Measurements from ENCODE around the gene FBXW8. TPM values are rescaled to one million over a fixed set of nuclear protein-coding genes. Genes with fewer than 3 reads are reported as not detected.

FBXW8 gene
- total RNA-seq, 1 experiment from 2014 or later: 20.6 TPM

- intact Hi-C loops (cut with micrococcal nuclease; ENCODE audit: unreplicated experiment): no loop called here
- no peaks in the 10 kb centered on the region for H3K27me3 ChIP-seq (ENCODE audit: insufficient read depth, low read depth)
- H3K27ac ChIP-seq: no peak overlapping the region
- no peaks in the 10 kb centered on the region for H3F3A ChIP-seq (ENCODE audit: insufficient read depth, low read depth)
- no peaks in the 10 kb centered on the region for H3K36me3 ChIP-seq (ENCODE audit: low read depth)
- peaks cover 4% of the 10 kb centered on the region for H4K20me1 ChIP-seq (ENCODE audit: insufficient read depth)
- H3K4me3 ChIP-seq: no peak overlapping the region
- no peak for DNase-seq
- H3K9me3 ChIP-seq (ENCODE audit: insufficient read depth, low read depth): no peaks in the 10 kb centered on the region
- BruUV-seq (replicated peaks): no TSS peak
- H3K4me1 ChIP-seq (replicated peaks; ENCODE audit: insufficient read depth): no peaks in the 10 kb centered on the region
- no peak overlapping the region for H2AFZ ChIP-seq
- no peak overlapping the region for H3K4me2 ChIP-seq
- CTCF ChIA-PET: no interaction called here
- H3K79me2 ChIP-seq (ENCODE audit: low read depth): no peaks in the 10 kb centered on the region
- TF ChIP-seq CTCF (conservative IDR thresholded peaks at IDR 0.05) (no peak), EZH2 (IDR thresholded peaks at IDR 0.05; ENCODE audit: low read depth) (no peak)
- no peaks in the 10 kb centered on the region for H3K9me2 ChIP-seq (ENCODE audit: insufficient read depth)
- POLR2A ChIA-PET (ENCODE audit: unreplicated experiment): no interaction called here
Measured at GRCh38 chr12:117007577-117007976, 96.8 kb downstream of the FBXW8 start.

GRCh38 chr12:117009759-117010158 lies 99.0 kb downstream of the FBXW8 start:
- H3K4me1 ChIP-seq (replicated peaks; ENCODE audit: insufficient read depth): no peaks in the 10 kb centered on the region
- no peak overlapping the region for H3K27ac ChIP-seq
- H3K79me2 ChIP-seq (ENCODE audit: low read depth): no peaks in the 10 kb centered on the region
- ChIA-PET CTCF (no interaction called here), POLR2A (ENCODE audit: unreplicated experiment) (no interaction called here)
- intact Hi-C loops (cut with micrococcal nuclease; ENCODE audit: unreplicated experiment): no loop called here
- no peaks in the 10 kb centered on the region for H3K27me3 ChIP-seq (ENCODE audit: insufficient read depth, low read depth)
- TF ChIP-seq CTCF (conservative IDR thresholded peaks at IDR 0.05): no peak
- TF ChIP-seq EZH2 (IDR thresholded peaks at IDR 0.05; ENCODE audit: low read depth): no peak
- no peaks in the 10 kb centered on the region for H3K36me3 ChIP-seq (ENCODE audit: low read depth)
- no peak overlapping the region for H3K4me3 ChIP-seq
- peaks cover 1% of the 10 kb centered on the region; the same call in 1 of the 2 replicates for H4K20me1 ChIP-seq (ENCODE audit: insufficient read depth)
- no TSS peak for BruUV-seq (replicated peaks)
- no peak for DNase-seq
- H3K9me2 ChIP-seq (ENCODE audit: insufficient read depth): no peaks in the 10 kb centered on the region
- no peaks in the 10 kb centered on the region for H3K9me3 ChIP-seq (ENCODE audit: insufficient read depth, low read depth)
- no peaks in the 10 kb centered on the region for H3F3A ChIP-seq (ENCODE audit: insufficient read depth, low read depth)
- no peak overlapping the region for H3K4me2 ChIP-seq
- H2AFZ ChIP-seq: no peak overlapping the region

GRCh38 chr12:117010693-117011451 lies 100.1 kb downstream of the FBXW8 start:
- CTCF ChIA-PET: no interaction called here
- intact Hi-C loops (cut with micrococcal nuclease; ENCODE audit: unreplicated experiment): no loop called here
- Histone ChIP-seq H3K4me2 (no peak overlapping the region), H3K9me2 (ENCODE audit: insufficient read depth) (no peaks in the 10 kb centered on the region), H3K9me3 (ENCODE audit: insufficient read depth, low read depth) (no peaks in the 10 kb centered on the region), H3K27me3 (ENCODE audit: insufficient read depth, low read depth) (no peaks in the 10 kb centered on the region), H3F3A (ENCODE audit: insufficient read depth, low read depth) (no peaks in the 10 kb centered on the region), H3K36me3 (ENCODE audit: low read depth) (no peaks in the 10 kb centered on the region), H3K4me3 (no peak overlapping the region), H2AFZ (no peak overlapping the region), H3K4me1 (replicated peaks; ENCODE audit: insufficient read depth) (no peaks in the 10 kb centered on the region), H3K79me2 (ENCODE audit: low read depth) (no peaks in the 10 kb centered on the region), H3K27ac (no peak overlapping the region), H4K20me1 (ENCODE audit: insufficient read depth) (no peaks in the 10 kb centered on the region)
- POLR2A ChIA-PET (ENCODE audit: unreplicated experiment): no interaction called here
- no peak for DNase-seq
- BruUV-seq (replicated peaks): no TSS peak
- TF ChIP-seq CTCF (conservative IDR thresholded peaks at IDR 0.05): no peak
- TF ChIP-seq EZH2 (IDR thresholded peaks at IDR 0.05; ENCODE audit: low read depth): no peak

Measured in PC-9 (cell line).